ENCODE results near the gene CCDC3.
"Not testable (repeated sequence)": the region's sequence is repeated elsewhere in the genome, so short reads cannot be mapped to it uniquely, and the experiment has no call there.

The CCDC3 gene

GRCh38 chr10:13000431-13000830 is 1.1 kb downstream of the CCDC3 start:
- DNase-seq (ENCODE audit: low spot score): no peak

DNA sequence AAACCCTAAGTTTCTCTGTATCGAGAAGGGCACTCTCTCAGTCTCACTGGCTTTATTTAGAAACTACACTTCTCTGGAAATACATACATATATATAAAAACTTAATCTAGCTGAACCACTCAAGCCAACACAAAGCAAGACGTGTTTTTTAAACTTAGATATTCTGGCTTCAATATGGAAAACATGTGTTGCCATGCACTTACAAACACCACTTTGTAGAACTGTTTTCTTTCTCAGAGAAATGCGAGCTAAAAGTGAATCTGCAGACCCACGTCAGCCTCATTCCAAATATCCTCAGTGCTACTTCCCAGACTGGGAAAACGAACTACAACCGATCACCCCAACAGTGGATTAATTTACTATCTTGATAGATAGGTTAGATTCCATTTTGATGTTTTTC is 1.7 kb downstream of the CCDC3 start:
- DNase-seq (ENCODE audit: low spot score): no peak

DNA sequence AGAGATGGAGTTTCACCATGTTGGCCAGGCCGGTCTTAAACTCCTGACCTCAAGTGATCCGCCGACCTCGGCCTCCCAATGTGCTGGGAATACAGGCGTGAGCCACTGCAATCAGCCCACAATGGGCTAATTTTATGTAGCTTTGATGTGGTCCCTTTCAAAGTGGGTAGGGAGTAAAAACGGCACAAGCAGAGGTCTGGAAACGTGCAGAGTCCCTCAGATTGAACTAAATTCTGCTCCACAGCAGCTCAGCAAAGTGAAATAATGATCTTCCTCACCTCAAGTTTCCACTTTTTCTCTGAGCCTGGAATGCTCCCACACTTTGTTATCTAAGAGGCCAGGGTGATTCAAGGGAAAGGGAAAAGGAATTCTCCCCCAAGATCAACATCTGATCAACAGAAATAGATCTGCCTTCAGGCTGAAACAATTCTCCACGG is 6.1 kb downstream of the CCDC3 start:
- no peak for DNase-seq (ENCODE audit: low spot score)

GRCh38 chr10:12993595-12993994 is 7.9 kb downstream of the CCDC3 start:
- no peak for DNase-seq (ENCODE audit: low spot score)

GRCh38 chr10:12985347-12985746 is 16.2 kb downstream of the CCDC3 start:
- DNase-seq (ENCODE audit: low spot score): no peak

- DNase-seq (ENCODE audit: low spot score): no peak
Observed at GRCh38 chr10:12984165-12984747, 17.3 kb downstream of the CCDC3 start.

DNA sequence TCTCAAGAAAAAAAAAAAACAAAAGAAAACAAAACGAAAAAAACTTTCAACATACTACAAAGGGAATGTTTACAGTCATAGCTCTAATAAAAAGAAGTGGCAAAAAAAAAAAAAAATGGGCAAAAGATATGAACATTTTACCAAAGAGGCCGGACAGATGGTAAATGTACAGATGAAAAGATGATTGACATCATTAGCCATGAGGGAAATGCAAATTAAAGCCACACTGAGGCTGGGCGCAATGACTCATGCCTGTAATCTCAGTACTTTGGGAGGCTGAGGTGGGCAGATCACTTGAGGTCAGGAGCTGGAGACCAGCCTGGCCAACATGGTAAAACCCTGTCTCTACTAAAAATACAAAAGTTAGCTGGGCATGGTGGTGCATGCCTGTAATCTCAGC is 17.9 kb downstream of the CCDC3 start:
- not testable (repeated sequence) for DNase-seq (ENCODE audit: low spot score)

GRCh38 chr10:12981570-12981969 is 19.9 kb downstream of the CCDC3 start:
- no peak for DNase-seq (ENCODE audit: low spot score)

DNA sequence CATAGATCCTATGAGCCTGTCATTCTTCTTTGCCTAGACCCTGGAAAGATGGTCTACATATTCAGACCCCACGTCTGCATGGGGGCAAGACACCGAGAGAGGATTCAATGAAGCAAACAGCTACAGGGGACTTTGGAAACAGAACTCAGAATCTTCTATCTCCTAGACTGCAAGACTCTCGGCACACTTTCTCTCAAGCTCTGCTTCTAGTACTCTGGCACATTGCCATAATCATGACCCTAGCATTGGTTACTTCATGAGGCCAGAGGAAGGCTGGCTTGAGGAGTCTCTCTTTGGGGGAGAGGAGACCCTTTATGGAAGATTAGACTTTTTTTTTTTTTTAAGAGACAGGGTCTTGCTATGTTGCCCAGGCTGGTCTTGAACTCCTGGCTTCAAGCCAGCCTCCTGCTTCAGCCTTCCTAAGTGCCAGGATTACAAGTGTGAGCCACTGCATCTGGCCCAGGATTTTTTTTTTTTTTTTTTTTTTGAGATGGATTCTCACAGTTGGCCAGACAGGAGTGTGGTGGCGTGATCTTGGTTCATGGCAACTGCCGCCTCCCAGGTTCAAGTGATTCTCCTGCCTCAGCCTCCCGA is 20.7 kb downstream of the CCDC3 start:
- no peak for DNase-seq (ENCODE audit: low spot score)

- DNase-seq (ENCODE audit: low spot score): no peak
Observed at GRCh38 chr10:12980102-12980661, 21.3 kb downstream of the CCDC3 start.

GRCh38 chr10:12978891-12979290 is 22.6 kb downstream of the CCDC3 start:
- DNase-seq (ENCODE audit: low spot score): no peak

GRCh38 chr10:12975906-12976305 is 25.6 kb downstream of the CCDC3 start:
- no peak for DNase-seq (ENCODE audit: low spot score)

- DNase-seq (ENCODE audit: low spot score): no peak
Observed at GRCh38 chr10:12975266-12975665, 26.2 kb downstream of the CCDC3 start.

GRCh38 chr10:12974491-12975199 is 26.9 kb downstream of the CCDC3 start:
- no peak for DNase-seq (ENCODE audit: low spot score)

GRCh38 chr10:12974078-12974477 is 27.4 kb downstream of the CCDC3 start:
- no peak for DNase-seq (ENCODE audit: low spot score)

DNA sequence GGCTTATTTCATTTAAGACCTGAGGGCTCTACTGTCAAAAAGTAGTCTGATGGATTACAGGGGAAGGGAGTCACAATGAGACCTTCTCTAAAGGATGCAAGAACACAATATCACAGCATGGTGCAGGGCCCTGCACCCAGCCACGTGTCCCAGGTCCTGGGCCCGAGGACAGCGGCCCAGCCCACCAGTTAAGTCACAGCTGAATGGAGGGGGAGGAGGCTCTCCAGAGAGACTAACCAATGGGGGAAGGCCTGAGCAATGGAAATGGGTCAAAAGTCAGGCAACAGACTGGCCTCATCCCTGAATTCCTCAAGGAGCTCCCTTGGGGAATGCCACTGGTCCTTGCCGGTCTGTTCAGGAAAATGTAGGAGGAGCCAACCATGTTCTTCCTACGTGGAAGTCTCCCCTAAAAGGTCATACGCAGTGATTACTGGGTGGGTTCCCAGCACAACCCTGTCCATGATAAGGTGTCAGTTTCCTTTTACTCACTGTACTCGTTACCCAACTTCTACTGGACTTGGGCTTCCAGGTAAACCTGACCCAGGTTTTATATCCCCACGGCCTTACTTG is 28.3 kb downstream of the CCDC3 start:
- DNase-seq (ENCODE audit: low spot score): no peak

GRCh38 chr10:12972146-12972545 is 29.4 kb downstream of the CCDC3 start:
- DNase-seq (ENCODE audit: low spot score): no peak

GRCh38 chr10:12971001-12971788 is 30.3 kb downstream of the CCDC3 start:
- DNase-seq (ENCODE audit: low spot score): no peak

GRCh38 chr10:12969951-12970350 is 31.6 kb downstream of the CCDC3 start:
- DNase-seq (ENCODE audit: low spot score): no peak

- DNase-seq (ENCODE audit: low spot score): no peak
Observed at GRCh38 chr10:12966067-12966466, 35.4 kb downstream of the CCDC3 start.

GRCh38 chr10:12965571-12965970 is 35.9 kb downstream of the CCDC3 start:
- no peak for DNase-seq (ENCODE audit: low spot score)

DNA sequence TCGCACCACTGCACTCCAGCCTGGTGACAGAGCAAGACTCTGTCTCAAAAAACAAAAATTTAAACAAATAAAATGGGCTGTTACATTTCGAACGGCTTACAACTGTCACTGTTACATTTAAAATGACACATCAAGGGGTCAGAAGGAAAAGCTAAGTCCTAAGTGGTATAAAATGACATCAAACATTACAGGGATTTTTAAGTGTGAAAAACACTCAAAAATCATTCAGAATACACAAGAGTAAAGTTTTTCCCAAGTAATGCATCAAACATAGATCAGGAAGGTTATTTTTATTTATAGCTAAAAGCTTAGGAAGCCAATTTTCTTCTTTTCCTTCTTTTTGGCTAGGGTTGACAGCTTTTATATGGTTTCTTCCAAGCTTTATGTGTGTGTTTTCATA is 39.0 kb downstream of the CCDC3 start:
- DNase-seq (ENCODE audit: low spot score): no peak

Data from germinal center (tissue), 1 donor.